Keratinocyte (primary cell): ENCODE data around the gene GTPBP6.

ENCODE experiments used
- EZH2 ChIP-seq: IDR thresholded peaks from one replicate; pipeline ENCODE4 v1.6.1; 2012; ENCODE audit warnings: inconsistent platforms, mild to moderate bottlenecking, low read length, moderate library complexity
- TF ChIP-seq, protein P1 (sequence below), 3 experiments: IDR thresholded peaks in 1 of 3; conservative IDR thresholded peaks in 1 of 3; optimal IDR thresholded peaks in 1 of 3; 2 replicates in 2 of 3; 3 replicates in 1 of 3; pipeline versions ENCODE3 to v1.5.1; 2011; ENCODE audit warnings: low read length in 3 of 3, mild to moderate bottlenecking in 3 of 3, moderate library complexity in 2 of 3, control low read depth in 1 of 3, inconsistent platforms in 1 of 3; ENCODE audit not compliant: insufficient read depth in 2 of 3; ENCODE audit errors: extremely low read depth in 1 of 3

DNA sequence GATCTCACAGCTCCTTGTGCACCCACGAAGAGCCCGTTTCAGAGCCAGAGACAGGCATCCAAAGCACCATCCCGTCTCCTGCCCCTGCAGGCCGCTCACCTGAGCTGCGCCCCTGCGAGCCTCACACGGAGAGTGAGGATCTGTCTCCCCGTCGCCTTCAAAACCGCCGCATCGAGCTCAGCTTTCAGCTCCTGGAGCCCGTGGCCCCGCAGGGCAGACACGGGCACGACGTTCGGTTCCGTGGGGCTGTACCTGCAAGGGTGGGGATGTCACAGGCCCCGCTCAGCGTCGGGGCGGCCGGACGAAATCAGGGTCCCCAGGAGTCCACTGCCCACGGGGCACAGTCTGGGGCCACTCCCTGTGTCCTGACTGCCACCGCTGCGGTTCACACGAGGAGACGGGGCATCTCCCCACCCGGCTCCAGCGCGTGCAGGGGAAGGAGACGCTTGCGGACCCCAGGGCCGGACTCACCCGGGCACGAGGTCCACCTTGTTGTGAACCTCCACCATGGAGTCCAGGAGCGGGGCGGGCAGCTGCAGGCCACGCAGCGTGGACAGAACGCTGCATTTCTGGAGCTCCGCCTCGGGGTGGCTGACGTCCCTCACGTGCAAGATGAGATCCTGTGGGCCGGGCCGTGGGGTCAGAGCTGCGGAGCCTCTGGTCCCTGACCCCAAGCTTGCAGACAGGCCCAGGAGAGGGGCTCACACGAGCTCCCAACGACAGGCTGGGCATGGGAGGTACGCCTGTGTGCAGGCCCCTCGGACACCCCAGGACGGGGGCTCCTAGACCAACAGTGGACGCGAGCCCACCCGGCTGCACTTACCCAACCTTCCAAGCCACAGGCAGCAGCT, 11.1 kb downstream of the GTPBP6 start:
- no peak for TF ChIP-seq EZH2
- TF ChIP-seq, protein P1, sequence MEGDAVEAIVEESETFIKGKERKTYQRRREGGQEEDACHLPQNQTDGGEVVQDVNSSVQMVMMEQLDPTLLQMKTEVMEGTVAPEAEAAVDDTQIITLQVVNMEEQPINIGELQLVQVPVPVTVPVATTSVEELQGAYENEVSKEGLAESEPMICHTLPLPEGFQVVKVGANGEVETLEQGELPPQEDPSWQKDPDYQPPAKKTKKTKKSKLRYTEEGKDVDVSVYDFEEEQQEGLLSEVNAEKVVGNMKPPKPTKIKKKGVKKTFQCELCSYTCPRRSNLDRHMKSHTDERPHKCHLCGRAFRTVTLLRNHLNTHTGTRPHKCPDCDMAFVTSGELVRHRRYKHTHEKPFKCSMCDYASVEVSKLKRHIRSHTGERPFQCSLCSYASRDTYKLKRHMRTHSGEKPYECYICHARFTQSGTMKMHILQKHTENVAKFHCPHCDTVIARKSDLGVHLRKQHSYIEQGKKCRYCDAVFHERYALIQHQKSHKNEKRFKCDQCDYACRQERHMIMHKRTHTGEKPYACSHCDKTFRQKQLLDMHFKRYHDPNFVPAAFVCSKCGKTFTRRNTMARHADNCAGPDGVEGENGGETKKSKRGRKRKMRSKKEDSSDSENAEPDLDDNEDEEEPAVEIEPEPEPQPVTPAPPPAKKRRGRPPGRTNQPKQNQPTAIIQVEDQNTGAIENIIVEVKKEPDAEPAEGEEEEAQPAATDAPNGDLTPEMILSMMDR (optimal IDR thresholded peaks at IDR 0.05 in 1 of 3, IDR thresholded peaks at IDR 0.05 in 1 of 3, conservative IDR thresholded peaks at IDR 0.05 in 1 of 3; ENCODE audit: extremely low read depth in 1 of 3, insufficient read depth in 2 of 3, low read length in 3 of 3): no peak
